OCI-M1 (cell line): Measurements from ENCODE around the gene ATPAF1.
A peak's percentile ranks its signal among the peaks of the same experiment; 100 is the strongest.

Source experiments
- DNase-seq: peaks from one replicate; lab custom pipeline; 2025; lab: John Stamatoyannopoulos, UW

Gene ATPAF1

DNA sequence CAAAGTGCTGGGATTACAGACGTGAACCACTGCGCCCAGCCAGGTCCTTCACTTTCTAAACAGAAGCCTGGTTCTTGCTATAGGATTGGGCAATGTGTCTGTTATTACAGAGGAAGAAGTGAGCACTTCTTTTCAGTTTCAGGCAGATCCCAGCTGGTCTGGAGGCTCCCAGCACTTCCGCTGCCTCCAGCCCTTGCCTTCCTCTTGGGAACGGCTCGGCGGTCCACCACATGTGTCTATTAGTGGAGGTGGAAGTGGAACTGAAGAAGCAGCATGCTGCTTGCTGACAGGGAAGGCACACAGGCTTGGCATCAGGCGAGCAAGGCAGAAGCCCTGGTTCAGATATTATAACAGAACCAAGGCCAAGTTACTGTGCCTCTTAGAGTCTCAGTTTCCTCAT lies 81.1 kb downstream of the ATPAF1 start:
- DNase-seq = no peak

DNA sequence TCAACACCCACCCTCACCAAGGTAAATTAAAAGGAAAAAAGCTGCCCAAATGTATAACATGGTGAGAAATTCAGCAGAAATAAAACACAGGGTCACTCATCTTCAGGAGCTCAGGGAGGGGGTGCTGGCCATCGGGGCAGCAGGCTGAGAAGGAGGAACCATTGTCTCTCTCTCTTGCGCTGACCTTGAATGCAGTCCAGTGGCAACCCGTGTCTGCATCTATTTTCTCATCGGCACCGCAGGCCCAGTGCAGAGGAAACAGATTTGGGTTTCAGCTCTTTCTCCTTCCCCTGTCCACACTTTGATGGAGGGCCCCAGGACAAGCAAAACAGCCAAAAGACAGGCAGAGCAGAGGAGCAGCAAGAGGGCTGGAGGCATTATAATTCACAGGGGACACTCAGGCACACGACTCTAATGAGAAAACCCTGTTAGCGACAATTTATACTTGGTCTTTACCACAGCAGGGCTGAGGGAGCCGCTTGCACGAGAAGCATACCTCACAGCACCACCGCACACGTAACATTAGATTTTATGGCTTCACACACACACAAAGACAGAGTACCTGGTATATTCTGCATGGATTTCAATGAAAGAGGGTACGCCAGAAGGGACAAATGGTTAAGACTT lies 82.7 kb downstream of the ATPAF1 start:
- no peak for DNase-seq

DNA sequence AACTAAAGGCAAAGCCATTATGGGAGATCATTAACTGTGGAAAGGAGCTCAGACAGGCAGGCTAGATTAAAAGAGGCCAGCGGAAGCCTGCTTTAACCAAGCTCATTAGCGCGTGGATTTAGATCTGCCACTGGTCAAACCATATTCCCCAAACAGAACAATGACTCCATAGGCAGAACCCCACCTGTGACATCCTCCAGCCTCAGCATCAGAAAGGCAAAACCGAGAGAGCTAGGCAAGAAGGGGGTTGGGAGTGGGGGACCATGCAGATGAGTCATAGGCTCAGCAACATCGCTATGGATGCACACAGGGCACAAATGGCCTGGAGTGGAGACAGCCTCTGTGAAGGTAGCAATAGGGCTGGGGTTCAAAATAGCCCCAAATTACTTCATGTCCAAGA lies 84.7 kb downstream of the ATPAF1 start:
- no peak for DNase-seq

DNA sequence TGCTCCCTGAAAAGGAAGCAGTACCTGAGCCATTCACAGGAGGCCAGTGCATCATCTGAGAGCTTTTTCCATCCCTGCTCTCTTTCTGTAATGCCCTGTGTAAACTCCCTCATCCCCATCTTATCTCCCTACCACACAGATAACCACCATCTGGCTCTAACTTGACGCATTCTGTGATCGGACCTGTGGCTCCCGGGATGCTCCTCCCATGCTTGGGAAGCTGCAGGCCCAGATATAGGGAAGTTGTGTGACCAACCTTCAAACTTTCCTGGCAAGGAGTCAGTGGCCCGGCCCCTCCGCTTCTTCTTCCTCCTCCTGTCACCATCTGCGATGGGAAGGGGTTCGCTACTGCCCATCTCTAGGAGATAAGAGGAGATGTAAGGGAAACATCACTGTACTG lies 85.2 kb downstream of the ATPAF1 start:
- peak; percentile 75 for DNase-seq
